ENCODE data around the gene POSTN. TPM values are rescaled to one million over a fixed set of nuclear protein-coding genes. Genes with fewer than 3 reads are reported as not detected.
"Not testable (repeated sequence)": the region's sequence is repeated elsewhere in the genome, so short reads cannot be mapped to it uniquely, and the experiment has no call there.

The POSTN gene
- total RNA-seq, 4 donors from 2014 or later = 8.3 to 28.7 (median 16.5) TPM

GRCh38 chr13:37560526-37560925 lies 38.0 kb downstream of the POSTN start:
- 55 to 81% methylated on average over 1 to 3 of the region's 3 CpGs for WGBS, 2 donors (ENCODE audit: low coverage in 1 of 2)
- Histone ChIP-seq H3K4me3 (no peak overlapping the region), H3K36me3 (no peaks in the 10 kb centered on the region), H3K4me1 (no peaks in the 10 kb centered on the region), H3K9me3 (peaks cover 4 to 7% of the 10 kb centered on the region in 2 donors), H3K27me3 (no peaks in the 10 kb centered on the region), H3K27ac (no peak overlapping the region)
- no peak for DNase-seq
- intact Hi-C loops (cut with DNase I; ENCODE audit: low total_unique reads) = no loop called here
- TF ChIP-seq EP300 (IDR thresholded peaks at IDR 0.05; ENCODE audit: low read depth) = no peak
- no peak for TF ChIP-seq POLR2A (IDR thresholded peaks at IDR 0.05)
- TF ChIP-seq, protein P1, sequence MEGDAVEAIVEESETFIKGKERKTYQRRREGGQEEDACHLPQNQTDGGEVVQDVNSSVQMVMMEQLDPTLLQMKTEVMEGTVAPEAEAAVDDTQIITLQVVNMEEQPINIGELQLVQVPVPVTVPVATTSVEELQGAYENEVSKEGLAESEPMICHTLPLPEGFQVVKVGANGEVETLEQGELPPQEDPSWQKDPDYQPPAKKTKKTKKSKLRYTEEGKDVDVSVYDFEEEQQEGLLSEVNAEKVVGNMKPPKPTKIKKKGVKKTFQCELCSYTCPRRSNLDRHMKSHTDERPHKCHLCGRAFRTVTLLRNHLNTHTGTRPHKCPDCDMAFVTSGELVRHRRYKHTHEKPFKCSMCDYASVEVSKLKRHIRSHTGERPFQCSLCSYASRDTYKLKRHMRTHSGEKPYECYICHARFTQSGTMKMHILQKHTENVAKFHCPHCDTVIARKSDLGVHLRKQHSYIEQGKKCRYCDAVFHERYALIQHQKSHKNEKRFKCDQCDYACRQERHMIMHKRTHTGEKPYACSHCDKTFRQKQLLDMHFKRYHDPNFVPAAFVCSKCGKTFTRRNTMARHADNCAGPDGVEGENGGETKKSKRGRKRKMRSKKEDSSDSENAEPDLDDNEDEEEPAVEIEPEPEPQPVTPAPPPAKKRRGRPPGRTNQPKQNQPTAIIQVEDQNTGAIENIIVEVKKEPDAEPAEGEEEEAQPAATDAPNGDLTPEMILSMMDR (IDR thresholded peaks at IDR 0.05) = no peak
- no peak for TF ChIP-seq POLR2AphosphoS5 (IDR thresholded peaks at IDR 0.05)
- in situ Hi-C loops (cut with MboI; ENCODE audit: low pct_ligation_motif_present in 1 of 4, low pct_unique_long_range_greater_than_20kb in 1 of 4, low sequenced_read_pairs in 3 of 4) = loop anchor here in 1 of 4 donors (25.0 kb wide), 1 partner anchor 423 kb away; no protein-coding TSS in a partner anchor

DNA sequence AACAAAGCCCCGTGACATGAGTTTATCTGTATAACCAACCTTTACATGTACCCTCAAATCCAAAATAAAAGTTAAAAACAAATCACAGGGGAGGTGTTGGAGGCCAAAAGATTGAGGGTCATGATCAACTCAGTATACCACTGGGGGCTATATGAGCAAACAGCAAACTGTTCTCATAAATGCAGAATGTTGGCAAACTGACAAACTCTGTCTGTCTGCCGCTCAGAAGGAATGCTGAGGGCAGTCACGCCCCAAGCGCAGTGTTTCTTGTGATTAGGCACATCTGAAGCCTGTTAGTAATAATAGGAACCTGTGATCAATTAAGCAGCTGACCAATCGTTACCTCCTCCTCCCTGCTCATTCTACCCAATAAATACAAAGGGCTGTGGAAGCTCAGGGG lies 39.8 kb downstream of the POSTN start:
- DNase-seq; H3K9me3 ChIP-seq; H3K27me3 ChIP-seq; intact Hi-C loops (cut with DNase I; ENCODE audit: low total_unique reads); H3K4me1 ChIP-seq; H3K4me3 ChIP-seq; H3K36me3 ChIP-seq; H3K27ac ChIP-seq: not testable (repeated sequence)
- 84 to 95% methylated on average over 3 to 5 of the region's 5 CpGs for WGBS, 2 donors (ENCODE audit: low coverage in 1 of 2)
- in situ Hi-C loops (cut with MboI; ENCODE audit: low pct_ligation_motif_present in 1 of 4, low pct_unique_long_range_greater_than_20kb in 1 of 4, low sequenced_read_pairs in 3 of 4) = loop anchor here in 1 of 4 donors (25.0 kb wide), 1 partner anchor 421 kb away; no protein-coding TSS in a partner anchor

DNA sequence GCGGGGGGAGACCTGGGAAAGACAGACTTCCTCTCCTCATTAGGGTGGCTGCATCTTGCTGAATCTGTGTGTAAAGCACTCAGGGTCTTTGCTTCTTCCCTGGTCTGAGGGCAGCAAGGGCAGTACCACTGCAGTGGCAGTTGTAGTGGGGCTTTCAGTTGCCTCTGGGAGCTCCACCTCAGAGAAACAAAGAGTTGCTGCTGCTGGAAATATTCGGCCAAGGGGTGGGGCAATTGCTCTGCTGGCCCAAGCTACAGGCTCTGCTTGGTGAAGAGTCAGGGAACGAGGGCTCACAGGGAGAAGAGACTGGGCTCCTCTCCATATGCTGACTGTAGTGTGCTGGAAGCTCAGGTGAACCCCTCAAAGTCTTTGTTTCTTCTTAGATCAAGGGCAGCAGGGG lies 52.5 kb downstream of the POSTN start:
- DNase-seq = no peak
- WGBS, 2 donors (ENCODE audit: low coverage in 1 of 2) = 48 to 52% methylated on average over 2 to 3 of the region's 3 CpGs
- intact Hi-C loops (cut with DNase I; ENCODE audit: low total_unique reads) = no loop called here

GRCh38 chr13:37544995-37545394 lies 53.6 kb downstream of the POSTN start:
- Histone ChIP-seq H3K27me3 (no peaks in the 10 kb centered on the region), H3K27ac (no peak overlapping the region), H3K9me3 (no peaks in the 10 kb centered on the region), H3K4me1 (no peaks in the 10 kb centered on the region), H3K36me3 (no peaks in the 10 kb centered on the region), H3K4me3 (no peak overlapping the region)
- 87 to 92% methylated on average over 3 of the region's 3 CpGs for WGBS, 2 donors (ENCODE audit: low coverage in 1 of 2)
- TF ChIP-seq, protein P1 (IDR thresholded peaks at IDR 0.05) = no peak
- TF ChIP-seq EP300 (IDR thresholded peaks at IDR 0.05; ENCODE audit: low read depth) (no peak), POLR2A (IDR thresholded peaks at IDR 0.05) (no peak), POLR2AphosphoS5 (IDR thresholded peaks at IDR 0.05) (no peak)
- DNase-seq = no peak
- in situ Hi-C loops (cut with MboI; ENCODE audit: low pct_ligation_motif_present in 1 of 4, low pct_unique_long_range_greater_than_20kb in 1 of 4, low sequenced_read_pairs in 3 of 4) (no loop called here), intact Hi-C loops (cut with DNase I; ENCODE audit: low total_unique reads) (no loop called here)

More for the DNA sequence above, 52.5 kb downstream of the POSTN start:
- no peak overlapping the region for H3K27ac ChIP-seq
- no peak overlapping the region for H3K4me3 ChIP-seq
- no peaks in the 10 kb centered on the region for H3K36me3 ChIP-seq
- in situ Hi-C loops (cut with MboI; ENCODE audit: low pct_ligation_motif_present in 1 of 4, low pct_unique_long_range_greater_than_20kb in 1 of 4, low sequenced_read_pairs in 3 of 4) = no loop called here
- TF ChIP-seq POLR2A (IDR thresholded peaks at IDR 0.05) = no peak
- TF ChIP-seq, protein P1 (IDR thresholded peaks at IDR 0.05) = no peak
- TF ChIP-seq POLR2AphosphoS5 (IDR thresholded peaks at IDR 0.05) = no peak
- TF ChIP-seq EP300 (IDR thresholded peaks at IDR 0.05; ENCODE audit: low read depth) = no peak
- no peaks in the 10 kb centered on the region for H3K4me1 ChIP-seq
- no peaks in the 10 kb centered on the region for H3K27me3 ChIP-seq
- no peaks in the 10 kb centered on the region for H3K9me3 ChIP-seq

- no peaks in the 10 kb centered on the region for H3K4me1 ChIP-seq
- H3K4me3 ChIP-seq = no peak overlapping the region
- 75 to 77% methylated on average over 3 of the region's 3 CpGs for WGBS, 2 donors (ENCODE audit: low coverage in 1 of 2)
- H3K9me3 ChIP-seq = no peaks in the 10 kb centered on the region
- no peaks in the 10 kb centered on the region for H3K36me3 ChIP-seq
- in situ Hi-C loops (cut with MboI; ENCODE audit: low pct_ligation_motif_present in 1 of 4, low pct_unique_long_range_greater_than_20kb in 1 of 4, low sequenced_read_pairs in 3 of 4) (no loop called here), intact Hi-C loops (cut with DNase I; ENCODE audit: low total_unique reads) (no loop called here)
- no peaks in the 10 kb centered on the region for H3K27me3 ChIP-seq
- TF ChIP-seq EP300 (IDR thresholded peaks at IDR 0.05; ENCODE audit: low read depth) (no peak), POLR2A (IDR thresholded peaks at IDR 0.05) (no peak), POLR2AphosphoS5 (IDR thresholded peaks at IDR 0.05) (no peak)
- TF ChIP-seq, protein P1 (IDR thresholded peaks at IDR 0.05) = no peak
- no peak for DNase-seq
- no peak overlapping the region for H3K27ac ChIP-seq
Measured at GRCh38 chr13:37539976-37540605, 58.5 kb downstream of the POSTN start.
